ENCODE results near the gene DHX8. TPM values are rescaled to one million over a fixed set of nuclear protein-coding genes. Genes with fewer than 3 reads are reported as not detected.

Gene DHX8
- total RNA-seq, 1 donor from 2014 or later, result 13.7 TPM

DNA sequence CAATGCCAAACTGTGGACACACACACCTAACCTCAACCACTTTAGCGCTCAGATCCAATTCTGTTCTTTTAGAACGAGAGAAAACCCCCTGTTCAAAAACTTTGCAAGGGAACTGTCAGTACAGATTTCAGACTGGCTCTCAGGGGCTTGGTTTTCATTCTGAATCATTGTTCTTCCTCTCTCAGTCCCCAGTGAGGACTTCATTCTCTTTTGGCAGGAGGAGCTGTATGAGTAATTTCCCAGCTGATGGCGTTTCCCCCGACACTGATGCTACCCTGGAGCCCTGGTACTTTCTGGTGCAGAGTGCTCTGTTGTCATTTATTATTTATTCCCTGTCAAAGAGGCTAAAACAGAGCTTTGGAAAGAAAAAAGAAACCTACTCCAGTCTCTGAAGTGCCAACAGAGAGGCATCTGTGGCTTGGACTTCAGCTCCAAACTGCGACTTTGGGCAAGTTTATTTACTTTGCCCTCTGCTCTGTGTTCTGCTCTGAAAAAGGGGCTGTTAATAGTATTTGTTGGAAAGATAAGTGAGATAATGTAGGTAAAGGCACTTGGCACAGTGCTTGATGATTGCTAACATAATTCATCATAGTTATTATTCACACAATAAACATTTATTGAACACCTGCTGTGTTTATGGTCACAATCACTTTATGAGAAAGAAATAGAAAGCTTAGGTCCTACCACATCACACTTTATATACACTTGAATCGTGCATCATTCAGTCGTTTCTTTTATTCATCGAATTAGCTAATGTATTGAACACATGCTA is 34.0 kb downstream of the DHX8 start:
- DNase-seq (ENCODE audit: low spot score) (no peak), ATAC-seq (no peak)

DNA sequence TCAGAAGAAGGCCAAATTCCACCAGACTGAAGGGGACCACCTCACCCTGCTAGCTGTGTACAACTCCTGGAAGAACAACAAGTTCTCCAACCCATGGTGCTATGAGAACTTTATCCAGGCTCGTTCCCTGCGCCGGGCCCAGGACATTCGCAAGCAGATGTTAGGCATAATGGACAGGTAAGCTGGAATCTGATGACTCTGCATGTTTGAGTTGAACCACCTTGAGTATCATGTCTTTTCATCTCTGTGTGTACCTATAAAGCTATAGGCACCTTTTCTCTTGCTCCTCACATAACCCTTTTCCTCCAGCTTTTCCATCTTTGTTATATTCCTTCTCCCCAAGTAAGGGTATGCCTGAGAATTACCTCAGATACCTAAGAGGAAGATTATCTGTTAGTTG is 37.6 kb downstream of the DHX8 start:
- DNase-seq (ENCODE audit: low spot score), result no peak
- no peak for ATAC-seq

DNA sequence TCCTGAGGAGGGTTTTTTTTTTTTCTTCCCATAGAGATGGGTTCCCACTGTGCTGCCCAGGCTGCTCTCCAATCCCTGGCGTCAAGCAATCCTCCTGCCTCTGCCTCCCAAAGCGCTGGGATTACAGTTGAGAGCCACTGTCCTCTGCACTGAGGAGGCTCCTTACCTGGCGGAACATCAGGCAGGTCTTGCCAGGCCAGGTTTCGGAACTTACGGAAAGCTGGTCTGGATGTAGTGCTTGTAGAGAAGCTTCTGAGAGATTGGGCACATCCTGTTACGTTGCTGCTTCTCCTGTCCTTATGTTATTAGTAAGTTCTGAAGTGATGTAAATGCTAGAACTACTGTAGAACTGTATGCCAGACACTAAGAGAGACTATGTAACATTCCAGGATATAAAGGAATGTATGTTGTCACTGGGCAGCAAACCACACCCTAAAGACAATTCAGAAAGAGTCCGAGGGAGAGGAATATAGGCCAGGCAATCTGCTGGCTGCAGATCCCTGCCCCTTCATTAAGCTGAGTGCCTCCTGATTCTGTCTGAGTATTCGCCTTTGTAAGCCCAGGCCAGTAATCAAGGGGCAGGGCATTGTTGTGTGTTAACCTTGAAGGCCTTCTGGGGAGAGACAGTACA is 41.3 kb downstream of the DHX8 start:
- ATAC-seq (no peak), DNase-seq (ENCODE audit: low spot score) (no peak)

DNA sequence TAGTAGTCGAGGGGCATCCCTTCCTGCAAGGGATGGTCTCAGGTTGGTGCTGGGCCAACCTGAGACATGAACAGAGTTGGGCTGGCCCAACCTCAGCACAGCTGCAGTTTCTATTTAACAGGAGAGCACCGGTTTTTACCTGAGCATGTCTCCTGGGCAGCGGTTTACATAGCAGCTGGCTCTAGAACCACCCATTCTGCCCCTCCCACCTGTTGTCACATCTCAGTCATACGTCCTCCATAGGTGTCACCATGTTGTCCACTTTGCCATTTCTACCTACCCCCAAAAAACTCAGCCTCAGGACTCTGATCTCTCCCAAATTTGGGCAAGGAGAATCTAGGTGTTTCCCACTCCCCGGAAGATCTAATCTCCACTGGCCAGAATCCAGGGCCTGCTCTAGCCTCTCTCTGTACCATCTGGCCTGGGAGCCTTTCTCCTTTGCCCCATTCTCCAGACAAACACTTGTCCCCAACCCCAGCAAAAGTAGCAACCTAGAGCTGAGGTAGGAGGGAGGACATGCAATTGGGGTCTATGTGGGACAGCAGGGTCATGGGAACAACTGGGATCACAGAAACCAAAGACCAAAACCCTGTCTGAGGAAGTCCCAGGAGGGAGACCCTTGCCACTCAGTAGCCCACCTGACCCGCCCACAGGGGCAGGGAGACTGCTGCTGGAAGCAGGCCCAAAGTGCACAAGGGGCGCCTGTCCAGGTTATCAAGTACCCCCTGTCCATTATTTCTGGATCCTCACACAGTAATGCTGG is 43.3 kb downstream of the DHX8 start:
- no peak for DNase-seq (ENCODE audit: low spot score)
- ATAC-seq, result no peak

GRCh38 chr17:43528319-43528987 is 44.7 kb downstream of the DHX8 start:
- DNase-seq (ENCODE audit: low spot score) (no peak), ATAC-seq (peak; percentile 65)

GRCh38 chr17:43528988-43529814 is 45.4 kb downstream of the DHX8 start:
- DNase-seq (ENCODE audit: low spot score) (no peak), ATAC-seq (no peak)

DNA sequence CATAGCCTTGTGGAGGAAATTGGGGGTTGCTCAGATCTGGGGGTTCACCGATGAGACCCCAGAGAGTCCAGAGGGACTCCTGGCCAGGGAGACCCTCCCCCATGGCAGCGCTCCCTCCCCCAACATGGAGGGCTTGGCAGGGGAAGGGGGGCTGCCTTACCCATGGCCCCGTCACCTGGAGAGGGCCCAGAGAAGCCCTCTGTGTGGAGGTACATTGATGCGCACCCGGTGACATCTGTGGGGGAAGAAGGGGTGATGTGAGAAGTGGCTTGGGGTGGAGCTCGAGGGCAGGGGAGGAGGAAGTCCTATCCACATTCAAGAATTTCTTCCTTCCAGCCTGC is 46.1 kb downstream of the DHX8 start:
- ATAC-seq (no peak), DNase-seq (ENCODE audit: low spot score) (no peak)

- DNase-seq (ENCODE audit: low spot score), result no peak
Observed at GRCh38 chr17:43530288-43531081, 46.7 kb downstream of the DHX8 start.

GRCh38 chr17:43531082-43531378 is 47.3 kb downstream of the DHX8 start:
- no peak for ATAC-seq
- no peak for DNase-seq (ENCODE audit: low spot score)

More at GRCh38 chr17:43530288-43531081, 46.7 kb downstream of the DHX8 start:
- peak; percentile 46 for ATAC-seq

DNA sequence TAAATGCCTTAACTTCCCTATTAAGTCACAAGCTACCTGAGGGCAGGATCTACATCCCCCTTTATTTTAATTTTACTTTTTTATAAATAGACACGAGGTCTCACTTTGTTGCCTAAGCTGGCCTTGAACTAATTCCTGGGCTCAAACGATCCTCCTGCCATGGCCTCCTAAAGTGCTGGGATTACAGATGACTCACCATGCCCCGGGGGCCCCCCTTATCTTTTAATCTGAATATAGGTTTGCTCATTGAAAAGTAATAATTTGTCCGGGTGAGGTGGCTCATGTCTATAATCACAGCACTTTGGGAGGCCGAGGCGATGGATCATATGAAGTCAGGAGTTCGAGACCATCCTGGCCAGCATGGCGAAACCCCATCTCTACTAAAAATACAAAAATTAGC is 48.2 kb downstream of the DHX8 start:
- no peak for DNase-seq (ENCODE audit: low spot score)
- ATAC-seq, result no peak

GRCh38 chr17:43532581-43532980 is 48.8 kb downstream of the DHX8 start:
- ATAC-seq (no peak), DNase-seq (ENCODE audit: low spot score) (no peak)

DNA sequence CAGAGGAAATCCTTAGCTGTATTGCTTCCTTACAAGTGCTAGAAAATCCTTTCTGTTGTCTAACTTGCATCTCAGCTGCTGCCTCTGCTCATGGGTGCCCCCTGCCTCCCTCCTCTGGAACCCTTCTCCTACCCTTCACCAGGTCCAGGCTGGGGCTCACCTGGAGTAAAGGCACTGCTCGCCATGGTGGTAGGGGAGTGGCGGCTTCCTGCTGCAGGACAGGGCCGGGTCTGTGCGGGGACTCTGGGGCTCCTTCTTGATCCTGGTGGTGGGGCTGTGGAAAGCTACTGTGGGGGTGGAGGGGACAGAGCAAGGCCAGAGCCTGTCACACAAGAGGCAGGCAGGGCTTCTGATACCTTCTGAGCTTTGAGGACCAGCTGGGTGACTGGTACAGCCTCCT is 49.9 kb downstream of the DHX8 start:
- DNase-seq (ENCODE audit: low spot score) (no peak), ATAC-seq (no peak)

DNA sequence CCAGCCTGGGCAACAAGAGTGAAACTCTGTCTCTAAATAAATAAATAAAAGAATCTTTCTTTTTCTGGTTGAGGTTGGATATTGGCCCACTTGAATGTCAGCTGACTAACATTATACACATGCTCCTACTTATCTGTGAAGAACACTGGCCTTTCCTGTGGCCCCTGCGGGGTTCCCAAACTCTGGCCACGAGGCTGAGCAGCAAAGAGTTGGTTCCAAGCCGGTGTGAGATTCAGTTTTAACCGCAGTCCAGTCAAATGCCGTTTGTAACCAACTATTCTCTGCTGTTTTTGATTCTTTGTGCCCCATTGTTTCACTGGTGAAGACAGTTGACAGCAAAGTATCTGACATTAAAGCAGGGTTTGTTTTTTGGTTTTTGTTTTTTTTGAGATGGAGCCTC is 51.1 kb downstream of the DHX8 start:
- DNase-seq (ENCODE audit: low spot score) (no peak), ATAC-seq (no peak)

DNA sequence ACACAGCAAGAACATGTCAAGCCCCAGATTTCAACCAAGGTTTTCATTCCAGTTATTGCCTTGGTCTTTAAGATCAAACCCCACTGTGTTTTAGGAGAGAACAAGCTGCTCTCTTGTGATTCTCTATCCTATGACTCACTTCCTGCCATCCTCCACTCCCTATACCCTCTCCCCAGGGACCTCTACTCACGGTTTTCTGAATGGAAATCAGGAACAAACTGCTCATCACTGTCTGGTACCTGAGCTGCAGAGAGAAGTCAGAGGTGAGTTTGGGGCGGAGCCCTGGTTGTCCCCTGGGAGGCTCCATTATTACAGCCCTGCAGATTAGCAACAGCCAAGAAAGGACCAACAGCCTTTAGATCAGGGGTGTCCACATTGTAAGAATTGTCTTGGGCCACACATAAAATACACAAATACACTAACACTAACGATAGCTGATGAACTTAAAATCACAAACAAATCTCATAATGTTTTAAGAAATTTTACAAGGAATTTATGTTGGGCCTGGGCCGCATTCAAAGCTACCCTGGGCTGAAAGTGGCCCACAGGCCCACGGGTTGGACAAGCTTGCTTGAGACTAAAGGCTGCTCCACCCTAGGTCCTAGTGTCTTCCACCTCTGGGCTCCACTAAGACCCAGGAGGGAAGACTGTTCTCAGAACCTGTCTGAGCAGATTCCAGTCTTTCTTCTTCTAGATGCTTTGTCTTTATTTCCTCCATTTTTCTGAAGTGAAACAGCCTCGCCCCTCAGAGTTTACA is 52.6 kb downstream of the DHX8 start:
- ATAC-seq (no peak), DNase-seq (ENCODE audit: low spot score) (no peak)

DNA sequence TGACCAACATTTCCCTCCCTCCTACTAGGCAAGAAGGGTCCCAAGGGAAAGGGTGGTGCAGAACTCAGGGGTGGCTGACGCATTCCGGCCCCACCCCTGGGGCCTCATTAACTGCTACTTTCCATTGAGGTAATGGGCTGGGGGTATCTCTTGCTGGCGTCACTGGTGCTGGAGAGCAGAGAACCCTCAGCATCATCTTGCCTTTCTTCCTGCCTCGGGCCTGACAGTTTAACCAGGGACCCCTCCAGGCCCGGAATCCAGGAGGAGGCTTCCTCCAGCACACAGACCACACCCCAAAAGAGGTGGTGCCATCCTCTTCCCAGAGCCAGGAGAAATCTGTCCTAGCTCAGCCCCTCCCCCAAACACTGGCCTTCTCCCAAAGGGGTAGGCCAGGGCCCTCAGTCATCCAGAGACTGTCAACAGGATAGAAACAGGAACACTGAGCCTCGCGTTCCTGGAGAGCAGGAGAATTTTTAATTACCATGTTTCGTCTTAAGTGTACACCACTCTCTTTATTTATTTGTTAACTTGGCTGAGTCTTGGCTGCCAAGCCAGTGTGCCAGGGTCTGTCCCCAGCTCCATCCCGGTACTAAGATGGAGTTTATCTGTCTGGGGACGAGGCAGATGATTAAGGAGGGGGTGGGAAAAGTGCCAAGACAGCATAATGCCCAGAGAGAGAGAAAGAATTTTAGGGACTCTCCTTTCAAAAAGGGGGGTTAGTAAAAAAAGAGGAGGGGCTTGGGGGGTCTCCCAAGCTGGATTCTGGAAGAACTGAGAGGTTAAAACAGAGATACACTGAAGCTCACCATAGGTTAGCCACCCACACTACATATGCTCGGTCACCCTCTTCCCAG is 57.3 kb downstream of the DHX8 start:
- no peak for ATAC-seq

DNA sequence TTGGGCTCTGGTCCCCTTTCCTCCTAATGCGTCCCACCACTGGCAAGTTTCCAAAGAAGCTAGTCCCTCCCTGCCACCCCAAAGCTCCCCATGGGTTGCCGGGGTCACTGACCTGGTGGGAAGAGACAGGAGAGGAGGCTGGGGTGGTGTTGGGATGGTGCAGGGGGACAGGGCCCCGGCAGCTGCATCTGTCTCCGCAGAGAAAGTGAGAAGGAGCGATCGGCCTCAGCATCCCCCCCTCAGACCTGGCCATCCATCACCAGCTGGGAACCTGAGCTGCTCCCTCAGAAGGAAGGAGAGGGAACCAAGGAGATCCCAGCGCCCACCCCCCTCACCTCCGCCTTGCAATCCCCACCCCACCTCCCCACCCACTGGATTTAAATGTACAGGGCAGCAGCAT is 59.1 kb downstream of the DHX8 start:
- DNase-seq (ENCODE audit: low spot score) (no peak), ATAC-seq (no peak)

More for the DNA sequence above, 57.3 kb downstream of the DHX8 start:
- DNase-seq (ENCODE audit: low spot score), result no peak

DNA sequence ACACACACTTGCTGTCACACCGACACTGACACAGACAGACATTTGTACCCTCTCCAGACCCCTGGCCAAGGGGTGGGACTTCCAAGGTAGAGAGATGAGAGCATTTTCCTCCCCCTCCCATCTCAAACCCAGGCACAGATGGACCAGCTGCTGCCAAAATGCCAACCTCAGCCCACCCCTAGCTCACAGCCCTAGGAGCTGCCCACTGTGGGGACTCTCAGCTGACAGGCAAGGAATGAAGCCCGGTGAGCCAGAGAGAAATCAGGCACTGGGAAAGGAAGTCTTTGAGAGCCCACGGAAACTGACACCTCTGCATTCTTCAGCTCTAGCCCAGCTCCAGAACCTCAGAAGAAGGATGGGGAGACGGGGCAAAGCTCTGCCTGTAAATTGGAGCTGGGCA is 59.5 kb downstream of the DHX8 start:
- DNase-seq (ENCODE audit: low spot score), result no peak

More for the DNA sequence above, 59.5 kb downstream of the DHX8 start:
- ATAC-seq, result no peak

Measured in left lobe of liver (tissue), 2 donors.